Measurements from ENCODE around the gene FBXO47.

GRCh38 chr17:38920374-38921291 lies 46.6 kb downstream of the FBXO47 start:
- TF ChIP-seq CTCF (IDR thresholded peaks at IDR 0.05) (no peak), POLR2A (IDR thresholded peaks at IDR 0.05) (no peak), POLR2AphosphoS5 (IDR thresholded peaks at IDR 0.05) (no peak), EP300 (IDR thresholded peaks at IDR 0.05) (no peak)
